DMS53 treated with DMSO at 0.1 percent for 48 hours (cell line): ENCODE measurements around the gene MPHOSPH6.
A peak's percentile ranks its signal among the peaks of the same experiment; 100 is the strongest.
"Not testable (repeated sequence)": the region's sequence is repeated elsewhere in the genome, so short reads cannot be mapped to it uniquely, and the experiment has no call there.

Experiments used
- DNase-seq: peaks from one replicate; lab custom pipeline; 2025; ENCODE audit not compliant: unreplicated experiment; lab: John Stamatoyannopoulos, UW

The MPHOSPH6 gene

GRCh38 chr16:82176204-82176603, 6.2 kb upstream of the MPHOSPH6 start:
- DNase-seq: no peak

DNA sequence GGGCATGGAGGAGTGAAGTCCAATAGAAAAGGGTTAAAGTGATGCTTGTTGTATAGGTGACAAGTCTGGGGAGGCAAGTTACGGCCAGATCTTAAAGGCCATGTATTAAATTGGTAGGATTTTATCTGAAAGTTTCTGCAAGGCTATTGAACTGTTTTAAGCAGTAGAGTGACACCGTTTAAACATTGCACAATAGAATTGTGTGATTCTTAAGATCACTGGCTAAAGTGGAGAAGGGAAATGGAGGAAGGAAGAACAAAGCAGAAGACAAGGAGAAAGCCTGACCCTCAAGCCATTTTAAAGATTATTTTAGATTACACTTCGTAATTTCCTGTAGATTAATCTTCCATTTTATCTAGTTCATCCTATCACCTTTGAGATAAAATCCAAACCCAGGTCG, 5.6 kb upstream of the MPHOSPH6 start:
- no peak for DNase-seq

DNA sequence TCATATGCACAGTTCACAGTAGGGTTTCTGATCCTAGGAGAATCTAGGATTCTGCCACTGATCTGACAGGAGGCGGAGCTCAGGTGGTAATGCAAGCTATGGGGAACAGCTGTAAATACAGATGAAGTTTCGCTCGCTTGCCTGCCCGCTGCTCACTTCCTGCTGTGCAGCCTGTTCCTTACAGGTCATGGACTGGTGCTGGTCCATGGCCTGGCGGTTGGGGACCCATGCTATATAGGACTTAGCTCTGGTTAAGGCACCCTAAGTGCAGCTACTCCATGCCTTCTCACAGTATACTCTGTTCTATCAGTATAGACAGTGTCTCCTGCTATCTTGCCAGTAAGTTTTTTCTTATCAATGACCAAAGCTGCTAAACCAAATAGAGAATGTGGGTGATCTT, 2.4 kb downstream of the MPHOSPH6 start:
- DNase-seq: no peak

DNA sequence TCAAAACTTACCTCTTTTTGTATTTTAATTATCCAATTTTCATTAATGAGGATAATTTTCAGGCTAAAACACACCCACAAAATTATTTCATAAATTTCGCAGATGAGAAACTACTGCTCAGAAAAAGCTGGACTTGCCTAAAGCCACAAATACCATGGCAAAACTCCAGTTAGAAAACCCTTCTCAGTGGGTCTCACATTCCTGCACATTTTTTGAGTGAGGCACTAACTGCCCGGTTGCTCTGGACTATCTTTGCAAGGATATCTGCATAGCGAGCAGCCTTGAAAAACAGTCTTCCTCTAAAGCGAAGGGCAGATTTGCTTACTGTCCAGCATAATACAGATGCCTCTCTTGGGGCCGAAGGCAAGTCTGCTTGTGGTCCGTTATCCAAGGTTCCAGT, 9.8 kb downstream of the MPHOSPH6 start:
- DNase-seq: no peak

GRCh38 chr16:82157836-82158235, 12.2 kb downstream of the MPHOSPH6 start:
- no peak for DNase-seq

GRCh38 chr16:82157534-82157812, 12.6 kb downstream of the MPHOSPH6 start:
- DNase-seq: no peak

DNA sequence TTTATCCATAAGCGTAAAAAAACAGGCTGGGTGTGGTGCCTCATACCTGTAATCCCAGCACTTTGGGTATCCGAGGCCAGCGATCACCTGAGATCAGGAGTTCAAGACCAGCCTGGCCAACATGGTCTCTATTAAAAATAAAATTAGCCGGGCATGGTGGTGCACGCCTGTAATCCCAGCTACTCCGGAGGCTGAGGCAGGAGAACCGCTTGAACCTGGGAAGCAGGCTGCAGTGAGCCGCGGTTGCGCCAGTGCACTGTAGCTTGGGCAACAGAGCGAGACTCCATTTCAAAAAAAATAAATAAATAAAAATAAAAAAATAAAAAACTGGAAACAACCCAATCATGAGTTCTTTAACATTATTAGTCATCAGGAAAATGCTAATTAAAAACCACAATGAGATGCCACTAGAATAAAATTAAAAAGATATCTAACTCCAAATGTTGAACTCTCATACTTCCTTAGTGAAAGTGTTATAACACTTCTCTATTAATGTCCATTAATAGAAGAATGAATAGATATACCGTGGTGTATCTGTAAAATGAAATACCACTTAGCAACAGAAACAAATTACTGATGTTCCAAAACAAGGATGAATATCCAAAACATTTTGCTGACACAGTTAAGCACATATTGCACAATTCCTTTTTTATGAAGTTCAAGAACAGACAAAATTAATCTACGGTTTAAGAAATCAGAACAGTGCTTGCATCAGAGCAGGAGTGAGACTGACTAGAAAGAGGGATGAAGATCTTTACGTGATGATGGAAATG, 13.1 kb downstream of the MPHOSPH6 start:
- DNase-seq: no peak

DNA sequence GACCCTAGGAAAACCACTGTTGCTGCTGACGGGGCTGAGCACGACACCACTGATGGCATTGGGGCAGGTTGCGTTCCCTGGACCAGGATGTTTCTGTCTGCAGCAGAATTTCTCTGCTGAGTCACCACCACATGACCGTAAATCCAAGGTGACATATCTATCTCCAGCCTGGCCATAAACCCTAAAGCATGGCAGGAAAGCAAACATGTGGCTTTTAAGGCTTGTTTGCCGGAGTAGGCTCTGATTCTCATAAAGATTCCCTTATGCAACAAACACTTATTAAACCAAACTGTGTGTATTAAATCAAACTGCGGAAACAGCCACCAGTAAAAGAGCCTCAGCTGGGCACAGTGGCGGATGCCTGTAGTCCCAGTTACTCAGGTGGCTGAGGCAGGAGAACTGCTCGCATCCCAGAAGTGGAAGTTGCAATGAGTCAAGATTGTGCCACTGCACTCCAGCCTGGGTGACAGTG, 17.3 kb downstream of the MPHOSPH6 start:
- no peak for DNase-seq

- no peak for DNase-seq
Observed at GRCh38 chr16:82152196-82152595, 17.8 kb downstream of the MPHOSPH6 start.

GRCh38 chr16:82150549-82150948, 19.5 kb downstream of the MPHOSPH6 start:
- DNase-seq: no peak

DNA sequence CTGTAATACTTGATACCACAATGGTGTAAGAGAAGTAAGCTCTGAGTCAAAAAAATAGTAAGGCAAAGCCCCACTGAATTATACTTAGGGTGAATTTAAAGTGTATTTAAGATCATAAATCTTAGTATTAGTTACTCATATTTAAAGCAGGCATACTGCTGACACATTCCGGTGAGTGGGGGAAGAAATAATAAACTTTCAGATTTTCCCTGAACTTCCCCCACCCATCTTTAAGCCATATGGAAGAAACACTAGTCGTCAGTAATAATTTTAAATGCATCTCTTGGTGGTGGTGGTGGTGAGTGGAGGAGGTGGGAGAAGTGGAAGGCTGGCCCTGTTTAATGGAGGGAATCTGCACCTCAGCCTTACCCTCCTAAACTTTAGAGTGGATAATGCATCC, 20.5 kb downstream of the MPHOSPH6 start:
- no peak for DNase-seq

GRCh38 chr16:82147546-82147945, 22.5 kb downstream of the MPHOSPH6 start:
- DNase-seq: no peak

DNA sequence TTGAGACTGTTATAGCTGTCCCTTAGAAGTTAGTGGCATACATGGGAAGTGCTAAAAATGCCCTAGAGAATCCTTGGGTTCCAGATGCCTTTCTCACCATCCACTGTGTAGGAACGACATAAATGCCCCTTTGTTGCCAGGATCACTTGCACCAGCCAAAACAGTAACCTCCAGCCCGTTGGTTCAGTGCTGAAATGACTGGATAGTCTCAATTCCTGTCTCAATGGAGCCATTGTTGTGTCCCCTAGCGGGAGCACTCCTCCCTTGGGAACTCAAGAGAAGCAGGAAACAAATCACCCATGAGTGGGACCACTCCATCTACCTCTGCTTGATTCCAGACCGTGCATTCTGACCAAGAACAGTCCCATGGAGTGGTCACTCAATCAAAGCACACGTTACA, 23.1 kb downstream of the MPHOSPH6 start:
- no peak for DNase-seq

- no peak for DNase-seq
Observed at GRCh38 chr16:82146556-82146955, 23.5 kb downstream of the MPHOSPH6 start.

DNA sequence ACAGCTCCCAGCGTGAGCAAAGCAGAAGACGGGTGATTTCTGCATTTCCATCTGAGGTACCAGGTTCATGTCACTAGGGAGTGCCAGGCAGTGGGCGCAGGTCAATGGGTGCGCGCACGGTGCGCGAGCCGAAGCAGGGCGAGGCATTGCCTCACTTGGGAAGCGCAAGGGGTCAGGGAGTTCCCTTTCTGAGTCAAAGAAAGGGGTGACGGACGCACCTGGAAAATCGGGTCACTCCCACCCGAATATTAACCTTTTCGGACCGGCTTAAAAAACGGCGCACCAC, 30.8 kb downstream of the MPHOSPH6 start:
- not testable (repeated sequence) for DNase-seq

GRCh38 chr16:82138478-82139285, 31.3 kb downstream of the MPHOSPH6 start:
- peak; percentile 5 for DNase-seq

DNA sequence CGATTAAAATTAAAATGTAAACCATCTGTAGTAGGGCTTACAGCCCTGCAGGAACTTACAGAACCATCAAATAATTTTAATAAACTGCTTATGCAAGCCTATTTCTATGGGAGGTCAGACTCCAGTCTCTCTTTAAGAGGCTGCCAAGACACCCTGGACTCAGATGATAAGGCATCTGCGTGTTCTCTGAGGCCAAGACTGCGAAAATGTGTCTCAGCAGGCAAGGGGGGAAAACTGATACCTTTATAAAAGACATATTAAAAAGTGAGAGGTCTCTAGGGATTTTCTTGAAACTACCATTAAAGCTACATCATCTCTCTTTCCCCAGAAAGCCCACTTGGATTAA, 32.2 kb downstream of the MPHOSPH6 start:
- DNase-seq: no peak

GRCh38 chr16:82136956-82137821, 32.8 kb downstream of the MPHOSPH6 start:
- DNase-seq: no peak

GRCh38 chr16:82135844-82136243, 34.2 kb downstream of the MPHOSPH6 start:
- no peak for DNase-seq

- DNase-seq: no peak
Observed at GRCh38 chr16:82134846-82135245, 35.2 kb downstream of the MPHOSPH6 start.

GRCh38 chr16:82133798-82134197, 36.2 kb downstream of the MPHOSPH6 start:
- DNase-seq: no peak

- DNase-seq: no peak
Observed at GRCh38 chr16:82129881-82130280, 40.1 kb downstream of the MPHOSPH6 start.
